Measurements from ENCODE around the gene ABCA10.
"Not testable (repeated sequence)": the region's sequence is repeated elsewhere in the genome, so short reads cannot be mapped to it uniquely, and the experiment has no call there.

The ABCA10 gene

GRCh38 chr17:69228576-69228975 is at the start of gene ABCA10:
TSS of gene ABCA10 (minus strand) at chr17:69228824. CDS start at chr17:69225358, 3,466 bp downstream.
- no peaks in the 10 kb centered on the region for H3F3A ChIP-seq (ENCODE audit: insufficient read depth, low read length)
- no peaks in the 10 kb centered on the region for H3K79me2 ChIP-seq (ENCODE audit: insufficient read depth, low read length)
- no peak within 1 kb of the TSS for H3K4me3 ChIP-seq (ENCODE audit: low read depth, low read length, poor library complexity, severe bottlenecking)
- no peak for TF ChIP-seq EZH2 (IDR thresholded peaks at IDR 0.05; ENCODE audit: borderline replicate concordance, low read length)
- TF ChIP-seq CTCF (IDR thresholded peaks at IDR 0.05; ENCODE audit: low read length): no peak
- no peaks in the 10 kb centered on the region for H3K9me3 ChIP-seq (ENCODE audit: low read length)
- no peaks in the 10 kb centered on the region for H3K36me3 ChIP-seq (ENCODE audit: insufficient read depth, low read length)
- no peaks in the 10 kb centered on the region for H3K9me2 ChIP-seq (ENCODE audit: low read depth, low read length)
- no peaks in the 10 kb centered on the region for H4K20me1 ChIP-seq (ENCODE audit: insufficient read depth, low read length)
- H3K4me1 ChIP-seq (ENCODE audit: insufficient read depth, low read length, severe bottlenecking): peaks cover 6% of the 10 kb centered on the region
- H3K9ac ChIP-seq (ENCODE audit: low read length): no peak within 1 kb of the TSS
- H3K4me2 ChIP-seq (ENCODE audit: low read length): no peak within 1 kb of the TSS
- H2AFZ ChIP-seq (ENCODE audit: low read length): no peak within 1 kb of the TSS
- no peak within 1 kb of the TSS for H3K27ac ChIP-seq (ENCODE audit: low read depth, low read length, poor library complexity, severe bottlenecking)
- no peaks in the 10 kb centered on the region for H3K27me3 ChIP-seq (ENCODE audit: insufficient read depth, low read length)

GRCh38 chr17:69276279-69276678 is 47.7 kb upstream of the ABCA10 start:
- H3K9ac ChIP-seq (ENCODE audit: low read length); H3F3A ChIP-seq (ENCODE audit: insufficient read depth, low read length); H3K4me3 ChIP-seq (ENCODE audit: low read depth, low read length, poor library complexity, severe bottlenecking); H3K9me3 ChIP-seq (ENCODE audit: low read length); H3K36me3 ChIP-seq (ENCODE audit: insufficient read depth, low read length); H3K79me2 ChIP-seq (ENCODE audit: insufficient read depth, low read length); H3K4me2 ChIP-seq (ENCODE audit: low read length); H3K4me1 ChIP-seq (ENCODE audit: insufficient read depth, low read length, severe bottlenecking); H3K27ac ChIP-seq (ENCODE audit: low read depth, low read length, poor library complexity, severe bottlenecking); H3K27me3 ChIP-seq (ENCODE audit: insufficient read depth, low read length); H4K20me1 ChIP-seq (ENCODE audit: insufficient read depth, low read length); H3K9me2 ChIP-seq (ENCODE audit: low read depth, low read length); H2AFZ ChIP-seq (ENCODE audit: low read length): not testable (repeated sequence)

- Histone ChIP-seq H3K27me3 (ENCODE audit: insufficient read depth, low read length) (no peaks in the 10 kb centered on the region), H3K4me2 (ENCODE audit: low read length) (no peak overlapping the region), H4K20me1 (ENCODE audit: insufficient read depth, low read length) (no peaks in the 10 kb centered on the region), H3K9me2 (ENCODE audit: low read depth, low read length) (no peaks in the 10 kb centered on the region), H3K4me1 (ENCODE audit: insufficient read depth, low read length, severe bottlenecking) (no peaks in the 10 kb centered on the region), H3K4me3 (ENCODE audit: low read depth, low read length, poor library complexity, severe bottlenecking) (no peak overlapping the region), H3K79me2 (ENCODE audit: insufficient read depth, low read length) (no peaks in the 10 kb centered on the region), H3K27ac (ENCODE audit: low read depth, low read length, poor library complexity, severe bottlenecking) (no peak overlapping the region), H3F3A (ENCODE audit: insufficient read depth, low read length) (no peaks in the 10 kb centered on the region), H3K36me3 (ENCODE audit: insufficient read depth, low read length) (no peaks in the 10 kb centered on the region), H3K9ac (ENCODE audit: low read length) (no peak overlapping the region), H2AFZ (ENCODE audit: low read length) (no peak overlapping the region), H3K9me3 (ENCODE audit: low read length) (no peaks in the 10 kb centered on the region)
- TF ChIP-seq CTCF (IDR thresholded peaks at IDR 0.05; ENCODE audit: low read length) (no peak), EZH2 (IDR thresholded peaks at IDR 0.05; ENCODE audit: borderline replicate concordance, low read length) (no peak)
These were observed 47.1 kb upstream of the ABCA10 start for GRCh38 chr17:69275751-69276150.

- no peaks in the 10 kb centered on the region for H4K20me1 ChIP-seq (ENCODE audit: insufficient read depth, low read length)
- H3K4me2 ChIP-seq (ENCODE audit: low read length): no peak overlapping the region
- no peaks in the 10 kb centered on the region for H3K36me3 ChIP-seq (ENCODE audit: insufficient read depth, low read length)
- no peak overlapping the region for H3K4me3 ChIP-seq (ENCODE audit: low read depth, low read length, poor library complexity, severe bottlenecking)
- TF ChIP-seq EZH2 (IDR thresholded peaks at IDR 0.05; ENCODE audit: borderline replicate concordance, low read length) (no peak), CTCF (IDR thresholded peaks at IDR 0.05; ENCODE audit: low read length) (no peak)
- H3K9ac ChIP-seq (ENCODE audit: low read length): no peak overlapping the region
- no peaks in the 10 kb centered on the region for H3K79me2 ChIP-seq (ENCODE audit: insufficient read depth, low read length)
- H3K9me2 ChIP-seq (ENCODE audit: low read depth, low read length): no peaks in the 10 kb centered on the region
- no peaks in the 10 kb centered on the region for H3K27me3 ChIP-seq (ENCODE audit: insufficient read depth, low read length)
- H2AFZ ChIP-seq (ENCODE audit: low read length): no peak overlapping the region
- no peak overlapping the region for H3K27ac ChIP-seq (ENCODE audit: low read depth, low read length, poor library complexity, severe bottlenecking)
- H3K4me1 ChIP-seq (ENCODE audit: insufficient read depth, low read length, severe bottlenecking): no peaks in the 10 kb centered on the region
- no peaks in the 10 kb centered on the region for H3K9me3 ChIP-seq (ENCODE audit: low read length)
- no peaks in the 10 kb centered on the region for H3F3A ChIP-seq (ENCODE audit: insufficient read depth, low read length)
These were observed 42.4 kb upstream of the ABCA10 start for GRCh38 chr17:69271023-69271422.

All from OCI-LY1 (cell line).